Kidney epithelial cell (primary cell): ENCODE results near the gene ADH1C. TPM values are rescaled to one million over a fixed set of nuclear protein-coding genes. Genes with fewer than 3 reads are reported as not detected.
A peak's percentile ranks its signal among the peaks of the same experiment; 100 is the strongest.

ENCODE experiments used
- DNase-seq: peaks from one replicate; pipeline ENCODE4 v3.0.0-alpha.2; 2010; ENCODE audit warnings: low read depth
- H3K27me3 ChIP-seq: 2 replicates; pipeline ENCODE4 v1.6.0; 2011; ENCODE audit warnings: low read length; ENCODE audit not compliant: control insufficient read depth, insufficient read depth
- H3K36me3 ChIP-seq: 2 replicates; pipeline ENCODE4 v1.5.1; 2011; ENCODE audit warnings: low read length; ENCODE audit not compliant: control insufficient read depth, insufficient read depth
- H3K4me3 ChIP-seq: 2 replicates; pipeline ENCODE4 v1.5.1; 2011; ENCODE audit warnings: low read depth, mild to moderate bottlenecking, control low read depth, low read length
- total RNA-seq: library from RNA; depleted of rRNA; stranded (reverse); fragments of >200 nt; gene quantifications from 2 replicates; pipeline ENCODE4 v1.2.3, GENCODE V29; 2015
- TF ChIP-seq, protein P1 (sequence below): IDR thresholded peaks from 2 replicates; pipeline ENCODE4 v1.5.1; 2011; ENCODE audit warnings: mild to moderate bottlenecking, moderate library complexity, low read length, control low read depth, inconsistent platforms; ENCODE audit not compliant: insufficient read depth, poor library complexity, severe bottlenecking

The ADH1C gene
- total RNA-seq, 1 donor from 2014 or later: 1.7 TPM

- TF ChIP-seq, protein P1, sequence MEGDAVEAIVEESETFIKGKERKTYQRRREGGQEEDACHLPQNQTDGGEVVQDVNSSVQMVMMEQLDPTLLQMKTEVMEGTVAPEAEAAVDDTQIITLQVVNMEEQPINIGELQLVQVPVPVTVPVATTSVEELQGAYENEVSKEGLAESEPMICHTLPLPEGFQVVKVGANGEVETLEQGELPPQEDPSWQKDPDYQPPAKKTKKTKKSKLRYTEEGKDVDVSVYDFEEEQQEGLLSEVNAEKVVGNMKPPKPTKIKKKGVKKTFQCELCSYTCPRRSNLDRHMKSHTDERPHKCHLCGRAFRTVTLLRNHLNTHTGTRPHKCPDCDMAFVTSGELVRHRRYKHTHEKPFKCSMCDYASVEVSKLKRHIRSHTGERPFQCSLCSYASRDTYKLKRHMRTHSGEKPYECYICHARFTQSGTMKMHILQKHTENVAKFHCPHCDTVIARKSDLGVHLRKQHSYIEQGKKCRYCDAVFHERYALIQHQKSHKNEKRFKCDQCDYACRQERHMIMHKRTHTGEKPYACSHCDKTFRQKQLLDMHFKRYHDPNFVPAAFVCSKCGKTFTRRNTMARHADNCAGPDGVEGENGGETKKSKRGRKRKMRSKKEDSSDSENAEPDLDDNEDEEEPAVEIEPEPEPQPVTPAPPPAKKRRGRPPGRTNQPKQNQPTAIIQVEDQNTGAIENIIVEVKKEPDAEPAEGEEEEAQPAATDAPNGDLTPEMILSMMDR: no peak
- H3K27me3 ChIP-seq: no peaks in the 10 kb centered on the region
- no peak overlapping the region for H3K4me3 ChIP-seq
- H3K36me3 ChIP-seq: no peaks in the 10 kb centered on the region
- no peak for DNase-seq
Observed at GRCh38 chr4:99310389-99310788, 42.2 kb downstream of the ADH1C start.

DNA sequence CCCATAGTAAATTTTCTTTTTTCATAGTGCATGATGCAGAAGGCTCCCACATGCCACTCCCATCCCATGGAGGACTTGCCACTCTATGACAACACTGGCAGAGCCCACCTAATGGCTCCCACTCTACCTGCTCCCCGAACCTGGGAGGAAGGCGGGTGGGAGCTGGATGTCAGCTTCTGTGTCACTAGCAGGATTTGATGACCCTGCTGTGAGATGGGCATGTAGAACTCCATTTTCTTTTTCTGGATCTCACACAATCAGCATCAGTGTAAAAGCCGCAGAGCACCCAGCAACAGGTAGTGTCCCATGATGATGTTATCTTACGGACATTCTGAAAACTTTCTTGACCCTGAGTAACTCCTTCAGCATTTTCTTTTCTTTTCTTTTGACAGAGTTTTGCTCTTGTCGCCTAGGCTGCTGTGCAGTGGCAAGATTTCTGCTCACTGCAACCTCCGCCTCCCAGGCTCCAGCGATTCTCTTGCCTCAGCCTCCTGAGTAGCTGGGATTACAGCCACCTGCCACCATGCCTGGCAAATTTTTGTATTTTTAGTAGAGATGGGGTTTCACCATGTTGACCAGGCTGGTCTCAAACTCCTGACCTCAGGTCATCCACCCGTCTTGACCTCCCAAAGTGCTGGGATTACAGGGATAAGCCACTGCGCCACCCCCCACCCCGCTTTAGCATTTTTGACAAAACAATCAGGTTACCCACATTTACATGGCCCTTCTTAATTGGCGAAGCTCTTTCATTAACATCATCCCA is 46.7 kb downstream of the ADH1C start:
- no peaks in the 10 kb centered on the region for H3K36me3 ChIP-seq
- TF ChIP-seq, protein P1: no peak
- no peak overlapping the region for H3K4me3 ChIP-seq
- DNase-seq: no peak
- H3K27me3 ChIP-seq: no peaks in the 10 kb centered on the region

DNA sequence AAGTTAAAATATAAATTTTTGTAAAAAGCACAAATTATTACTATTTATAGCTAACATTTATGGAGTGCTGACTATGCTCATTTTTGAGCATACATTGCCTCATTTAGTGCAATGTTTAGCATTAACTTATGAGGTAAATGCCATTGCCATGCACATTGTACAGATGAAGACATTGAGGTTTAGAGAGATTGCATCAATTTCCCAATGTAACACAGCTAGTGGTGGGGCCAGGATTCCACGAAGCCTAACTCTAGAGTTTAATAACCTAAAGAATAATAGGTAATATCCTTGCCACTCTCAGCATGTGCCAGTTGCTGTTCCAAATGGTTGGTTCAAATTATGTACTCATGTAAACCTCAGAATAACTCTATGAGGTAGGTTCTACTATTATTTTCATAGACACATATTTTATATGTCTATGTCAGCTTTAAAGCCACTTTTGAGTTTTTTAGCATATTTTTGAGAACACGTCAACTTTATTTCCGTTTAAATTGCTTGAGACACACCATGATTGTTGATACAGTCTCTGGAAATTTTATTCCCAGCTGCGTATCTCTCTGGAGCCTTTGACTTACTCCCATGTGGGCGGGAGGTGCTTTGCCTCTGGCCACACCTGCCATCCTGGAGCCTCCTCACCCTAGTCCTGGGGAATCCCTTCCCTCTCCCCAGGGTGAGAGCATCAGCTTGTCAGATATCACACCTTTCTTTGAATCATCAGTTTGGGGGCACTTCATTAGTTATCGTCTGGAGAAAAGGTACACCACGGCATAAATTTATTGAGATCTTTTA is 51.0 kb downstream of the ADH1C start:
- Histone ChIP-seq H3K4me3 (no peak overlapping the region), H3K36me3 (no peaks in the 10 kb centered on the region), H3K27me3 (no peaks in the 10 kb centered on the region)
- TF ChIP-seq, protein P1: no peak
- no peak for DNase-seq

DNA sequence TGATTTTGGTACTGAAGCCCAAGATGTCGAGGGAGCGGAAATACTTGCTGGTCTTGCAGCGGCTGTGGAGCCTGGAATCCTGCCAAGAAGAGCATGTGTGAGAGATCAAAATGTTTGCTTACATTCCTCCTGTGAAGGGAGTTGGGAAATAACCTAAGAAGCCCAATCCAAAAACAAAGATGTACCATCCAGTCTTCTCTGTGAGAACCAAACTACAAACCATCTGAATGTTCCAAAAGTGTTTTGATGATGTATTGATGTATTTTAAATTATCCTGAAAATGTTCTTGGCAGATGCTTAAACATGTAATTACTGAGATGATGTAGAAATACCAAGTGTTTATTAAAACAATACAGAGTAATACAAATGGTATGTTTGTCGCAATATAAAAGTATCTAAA is 51.6 kb downstream of the ADH1C start:
- peak; percentile 5 for DNase-seq
- TF ChIP-seq, protein P1: no peak

GRCh38 chr4:99293357-99293756 is 59.2 kb downstream of the ADH1C start:
- TF ChIP-seq, protein P1: no peak
- Histone ChIP-seq H3K4me3 (no peak overlapping the region), H3K36me3 (no peaks in the 10 kb centered on the region), H3K27me3 (no peaks in the 10 kb centered on the region)
- no peak for DNase-seq

More for the DNA sequence above, 51.6 kb downstream of the ADH1C start:
- H3K36me3 ChIP-seq: no peaks in the 10 kb centered on the region
- no peaks in the 10 kb centered on the region for H3K27me3 ChIP-seq
- no peak overlapping the region for H3K4me3 ChIP-seq
